ENCODE measurements around the gene NGEF. TPM values are rescaled to one million over a fixed set of nuclear protein-coding genes. Genes with fewer than 3 reads are reported as not detected.

NGEF gene
- total RNA-seq, 1 donor from 2014 or later, result 0.35 TPM

DNA sequence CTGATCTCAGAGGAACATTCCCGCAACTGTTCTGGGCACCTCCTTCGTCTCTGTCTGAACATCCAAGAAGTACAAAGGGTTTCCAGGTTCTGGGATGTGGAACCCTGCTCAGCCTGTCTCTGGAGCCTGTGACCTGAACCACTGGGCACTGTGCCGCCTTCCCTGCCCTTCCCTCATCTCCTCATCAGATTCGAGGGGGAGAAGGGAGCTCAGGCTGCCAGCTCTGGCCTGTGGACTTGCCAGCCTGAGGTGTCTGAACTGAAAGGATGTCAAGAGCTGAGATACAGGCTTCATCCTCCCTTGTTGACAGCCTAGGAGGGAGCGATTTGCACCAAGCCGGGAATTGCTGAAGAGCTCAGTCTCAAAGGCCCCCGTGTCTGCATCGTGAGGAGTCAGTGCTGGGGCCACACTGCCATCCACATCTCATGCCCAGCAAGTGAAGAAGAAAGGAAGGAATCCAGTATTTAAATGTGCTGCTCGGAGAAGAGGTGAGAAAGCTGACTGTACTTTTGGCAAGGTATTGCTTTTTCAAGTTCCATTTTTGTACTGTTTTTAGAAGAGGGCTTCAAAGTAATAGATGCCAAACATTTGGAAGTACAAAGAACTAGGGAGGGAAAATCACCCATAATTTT, 32.0 kb upstream of the NGEF start:
- no peak for DNase-seq (ENCODE audit: low spot score)

DNA sequence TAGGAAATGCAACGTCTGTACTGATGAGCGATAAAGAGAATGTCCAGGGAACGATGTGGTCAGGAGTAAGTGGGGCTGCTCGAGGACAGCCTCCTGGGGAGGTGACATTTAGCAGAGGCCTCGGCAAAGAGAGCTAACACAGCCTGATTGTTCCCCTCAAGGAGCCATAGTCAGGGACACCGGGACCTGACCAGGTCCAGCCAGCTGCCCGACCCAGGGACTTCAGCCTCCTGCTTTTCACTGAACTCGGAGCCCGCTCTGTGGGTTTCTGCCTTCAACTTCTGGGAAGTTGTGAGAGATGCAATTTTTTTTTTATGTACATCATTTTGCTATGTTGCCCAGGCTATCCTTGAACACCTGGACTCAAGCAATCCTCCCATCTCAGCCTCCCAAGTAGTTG, 29.5 kb upstream of the NGEF start:
- peak; percentile 80 for DNase-seq (ENCODE audit: low spot score)

DNA sequence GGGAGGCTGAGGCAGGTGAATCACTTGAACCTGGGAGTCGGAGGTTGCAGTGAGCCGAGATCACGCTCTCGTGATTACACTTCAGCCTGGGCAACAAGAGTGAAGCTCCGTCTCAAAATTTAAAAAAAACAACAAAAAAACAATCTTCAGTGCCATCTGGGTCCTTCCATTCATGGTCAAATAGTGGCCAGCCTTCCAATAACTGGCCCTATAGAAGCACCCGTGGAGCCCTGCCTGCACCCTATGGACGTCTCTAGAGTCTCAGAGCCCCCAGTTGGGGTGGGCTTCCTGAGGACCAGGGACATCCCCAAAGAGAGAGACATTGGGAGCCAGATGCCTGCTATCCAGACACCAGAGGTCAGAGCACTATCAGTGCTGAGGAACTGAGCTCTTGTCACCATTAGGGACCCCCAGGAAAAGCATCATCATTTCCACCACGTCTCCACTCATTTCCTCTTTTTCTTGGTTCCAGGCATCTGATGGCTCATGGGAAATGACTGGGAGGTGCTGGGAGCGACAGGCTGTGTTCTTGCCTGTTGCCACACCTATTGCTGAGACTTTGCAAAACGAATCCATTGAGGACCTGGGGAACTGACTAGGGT, 28.8 kb upstream of the NGEF start:
- DNase-seq (ENCODE audit: low spot score), result no peak

DNA sequence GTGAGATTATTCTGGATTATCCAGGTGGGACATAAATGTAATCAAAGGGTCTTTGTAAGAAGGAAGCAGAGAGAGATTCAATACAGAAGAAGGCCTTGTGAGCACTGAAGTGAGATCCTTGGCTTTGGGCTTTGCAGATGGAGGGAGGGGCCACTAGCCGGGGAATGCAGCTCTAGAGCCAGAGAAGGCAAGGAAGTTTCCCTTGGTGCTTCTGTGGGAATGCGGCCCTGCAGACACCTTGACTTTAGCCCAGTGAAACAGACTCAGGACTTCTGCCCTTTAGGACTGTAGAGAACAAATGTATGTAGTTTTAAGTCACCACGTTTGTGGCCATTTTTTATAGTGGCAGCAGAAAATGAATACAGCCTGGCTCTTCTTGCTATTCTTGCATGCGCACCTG, 27.5 kb upstream of the NGEF start:
- DNase-seq (ENCODE audit: low spot score), result no peak

DNA sequence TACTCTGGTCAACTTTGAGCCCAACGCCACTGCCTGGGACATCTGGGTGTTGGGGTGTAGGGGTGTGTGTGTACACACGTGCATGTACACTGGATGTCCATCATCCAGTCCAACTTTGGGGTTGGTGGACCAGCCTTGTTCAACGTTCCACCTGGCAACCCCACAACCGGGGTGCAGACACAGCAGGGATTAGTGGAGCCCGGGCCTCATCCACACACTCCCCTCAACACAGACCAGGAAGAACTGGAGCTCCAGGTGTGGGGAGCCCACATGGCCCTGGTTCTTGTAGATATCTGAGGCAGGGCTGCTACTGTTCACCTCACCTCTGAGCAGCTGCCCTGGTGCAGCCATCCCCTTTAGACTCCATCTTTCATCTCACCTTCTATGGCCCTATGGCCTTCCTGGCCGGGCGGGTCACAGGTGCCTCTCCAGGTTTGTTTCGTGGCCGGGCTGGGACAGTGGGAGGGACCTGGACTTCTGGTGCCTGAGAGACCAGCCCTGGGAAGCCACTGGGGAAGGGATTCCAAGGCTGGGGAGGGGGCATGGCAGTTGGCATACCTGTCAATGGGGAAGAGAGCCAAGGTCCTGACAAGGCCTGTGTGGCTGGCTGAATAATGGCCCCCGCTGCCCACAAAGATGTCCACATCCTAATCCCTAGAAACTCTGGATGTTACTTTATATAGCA, 26.9 kb upstream of the NGEF start:
- peak; percentile 80 for DNase-seq (ENCODE audit: low spot score)

DNA sequence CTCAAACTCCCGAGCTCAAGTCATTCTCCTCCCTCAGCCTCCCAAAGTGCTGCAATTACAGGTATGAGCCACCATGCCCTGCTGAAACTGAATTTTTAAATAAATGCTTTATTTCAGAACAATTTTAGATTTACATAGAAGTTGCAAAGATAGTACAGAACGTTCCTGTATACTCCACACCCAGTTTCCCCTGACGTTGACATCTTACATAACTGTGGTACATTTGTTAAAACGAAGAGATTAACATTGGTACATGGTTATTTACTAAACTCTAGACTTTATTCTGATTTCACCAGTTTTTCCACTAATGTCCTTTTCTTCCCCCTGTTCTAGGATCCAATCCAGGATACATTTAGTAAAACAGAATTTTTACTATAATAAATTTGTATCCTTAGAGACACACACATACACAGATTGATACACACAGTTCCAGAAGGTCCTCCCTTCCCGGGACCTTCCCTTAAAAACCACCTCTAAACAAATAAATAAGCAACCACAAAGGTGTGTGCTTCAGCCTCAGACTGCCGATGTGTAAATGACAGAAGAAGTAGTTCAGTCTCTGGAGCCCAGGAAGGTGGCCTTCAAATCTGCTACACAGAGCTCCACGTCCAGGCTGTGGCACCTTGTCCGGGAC, 26.3 kb upstream of the NGEF start:
- no peak for DNase-seq (ENCODE audit: low spot score)

DNA sequence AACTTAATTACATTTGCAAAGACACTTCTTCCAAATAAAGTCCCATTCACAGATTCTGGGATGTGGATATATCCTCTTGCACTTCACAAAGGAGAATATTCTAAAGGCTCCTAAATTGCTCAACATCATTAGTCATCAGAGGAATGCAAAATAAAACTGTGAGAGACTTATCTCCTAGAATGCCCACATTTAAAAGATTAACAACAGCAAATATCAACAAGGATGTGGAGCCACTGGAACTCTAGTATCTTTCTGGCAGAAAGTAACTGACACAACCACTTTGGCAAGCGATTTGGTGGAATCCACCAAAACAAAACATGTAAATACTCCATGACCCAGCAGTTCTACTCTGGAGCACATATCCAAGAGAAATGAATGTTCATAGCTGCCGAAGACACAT, 24.0 kb upstream of the NGEF start:
- no peak for DNase-seq (ENCODE audit: low spot score)

DNA sequence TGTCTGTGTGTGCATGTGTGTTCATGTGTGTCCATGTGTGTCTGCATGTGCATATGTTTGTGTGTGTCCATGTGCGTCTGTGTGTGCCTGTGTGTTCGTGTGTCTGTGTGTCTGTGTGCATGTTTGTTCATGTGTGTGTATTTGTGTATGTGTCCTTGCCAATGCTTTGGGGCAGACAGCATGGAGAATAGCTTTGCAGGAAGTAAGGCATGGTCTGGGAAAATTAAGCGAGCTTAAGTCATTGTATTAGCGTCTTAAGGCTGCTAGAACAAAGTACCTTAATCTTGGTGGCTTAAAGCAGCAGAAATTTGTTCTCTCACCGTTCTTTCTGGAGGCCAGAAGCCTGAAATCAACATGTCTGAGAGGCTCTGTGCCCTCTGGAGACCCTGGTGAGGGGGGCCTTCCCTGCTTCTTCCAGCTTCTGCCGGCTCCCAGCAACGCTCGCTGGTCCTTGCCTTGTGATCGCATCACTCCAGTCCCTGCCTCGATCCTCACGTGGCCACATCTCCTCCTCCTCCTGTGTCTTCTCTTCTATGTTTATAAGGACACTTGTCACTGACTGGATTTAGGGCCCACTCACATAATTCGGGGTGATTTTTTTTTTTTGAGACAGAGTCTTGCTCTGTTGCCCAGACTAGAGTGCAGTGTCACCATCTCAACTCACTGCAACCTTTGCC, 23.2 kb upstream of the NGEF start:
- DNase-seq (ENCODE audit: low spot score), result peak; percentile 62

DNA sequence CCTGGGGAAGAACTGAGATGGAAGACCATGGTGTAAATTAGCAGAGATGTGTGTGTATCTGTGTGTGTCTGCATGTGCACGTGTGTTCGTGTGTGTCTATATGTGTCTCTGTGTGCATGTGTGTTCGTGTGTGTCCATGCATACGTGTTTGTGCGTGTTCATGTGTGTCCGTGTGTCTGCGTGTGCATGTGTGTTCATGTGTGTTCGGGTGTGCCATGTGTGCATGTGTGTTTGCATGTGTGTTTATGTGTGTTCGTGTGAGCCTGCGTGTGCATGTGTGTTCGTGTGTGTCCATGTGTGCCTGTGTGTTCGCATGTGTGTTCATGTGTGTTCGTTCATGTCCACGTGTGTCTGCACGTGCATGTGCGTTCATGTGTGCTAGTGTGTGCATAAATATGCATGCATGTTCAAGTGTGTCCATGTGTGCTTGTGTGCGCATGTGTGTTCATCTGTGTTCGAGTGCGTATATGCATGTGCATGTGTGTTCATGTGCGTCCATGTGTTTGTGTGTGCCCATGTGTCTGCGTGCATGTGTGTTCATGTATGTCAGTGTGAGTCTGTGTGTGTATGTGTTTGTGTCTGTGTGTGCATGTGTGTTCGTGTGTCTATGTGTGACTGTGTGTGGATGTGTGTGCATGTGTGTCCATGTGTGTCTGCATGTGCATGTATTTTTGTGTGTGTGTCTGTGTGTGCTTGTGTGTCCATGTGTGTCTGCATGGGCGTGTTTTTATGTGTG, 22.5 kb upstream of the NGEF start:
- peak; percentile 60 for DNase-seq (ENCODE audit: low spot score)

DNA sequence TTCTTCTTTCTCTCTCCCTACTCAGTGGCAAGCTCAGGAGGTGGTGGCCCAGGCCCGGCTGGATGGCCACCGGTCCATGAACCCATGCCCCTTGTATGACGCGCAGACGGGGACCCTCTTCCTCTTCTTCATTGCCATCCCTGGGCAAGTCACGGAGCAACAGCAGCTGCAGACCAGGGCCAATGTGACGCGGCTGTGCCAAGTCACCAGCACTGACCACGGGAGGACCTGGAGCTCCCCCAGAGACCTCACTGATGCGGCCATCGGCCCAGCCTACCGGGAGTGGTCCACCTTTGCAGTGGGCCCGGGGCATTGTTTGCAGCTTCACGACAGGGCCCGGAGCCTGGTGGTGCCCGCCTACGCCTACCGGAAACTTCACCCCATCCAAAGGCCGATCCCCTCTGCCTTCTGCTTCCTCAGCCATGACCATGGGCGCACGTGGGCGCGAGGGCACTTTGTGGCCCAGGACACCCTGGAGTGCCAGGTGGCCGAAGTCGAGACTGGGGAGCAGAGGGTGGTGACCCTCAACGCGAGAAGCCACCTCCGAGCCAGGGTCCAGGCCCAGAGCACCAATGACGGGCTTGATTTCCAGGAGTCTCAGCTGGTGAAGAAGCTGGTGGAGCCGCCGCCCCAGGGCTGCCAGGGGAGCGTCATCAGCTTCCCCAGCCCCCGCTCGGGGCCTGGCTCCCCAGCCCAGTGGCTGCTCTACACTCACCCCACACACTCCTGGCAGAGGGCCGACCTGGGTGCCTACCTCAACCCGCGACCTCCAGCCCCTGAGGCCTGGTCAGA, 21.2 kb upstream of the NGEF start:
- DNase-seq (ENCODE audit: low spot score), result peak; percentile 86

DNA sequence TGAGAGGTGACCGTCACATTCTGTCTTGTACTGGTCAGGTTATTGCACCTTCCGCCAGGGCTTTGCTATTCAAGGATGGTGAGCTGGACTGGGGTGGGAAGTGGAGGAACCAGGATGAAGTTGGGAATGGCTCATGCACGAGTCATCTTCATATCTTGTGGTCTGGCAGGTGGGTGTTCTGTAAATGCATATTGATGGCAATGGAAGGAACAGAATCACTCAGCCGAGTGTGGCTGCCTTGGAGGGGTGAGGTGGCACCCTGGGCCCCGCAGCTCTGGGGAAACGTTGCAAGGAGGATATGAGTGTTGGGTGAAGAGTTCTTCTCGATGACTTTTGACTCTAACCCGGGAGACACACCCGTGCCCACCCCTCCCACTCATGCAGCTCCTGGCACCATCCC, 20.6 kb upstream of the NGEF start:
- no peak for DNase-seq (ENCODE audit: low spot score)

DNA sequence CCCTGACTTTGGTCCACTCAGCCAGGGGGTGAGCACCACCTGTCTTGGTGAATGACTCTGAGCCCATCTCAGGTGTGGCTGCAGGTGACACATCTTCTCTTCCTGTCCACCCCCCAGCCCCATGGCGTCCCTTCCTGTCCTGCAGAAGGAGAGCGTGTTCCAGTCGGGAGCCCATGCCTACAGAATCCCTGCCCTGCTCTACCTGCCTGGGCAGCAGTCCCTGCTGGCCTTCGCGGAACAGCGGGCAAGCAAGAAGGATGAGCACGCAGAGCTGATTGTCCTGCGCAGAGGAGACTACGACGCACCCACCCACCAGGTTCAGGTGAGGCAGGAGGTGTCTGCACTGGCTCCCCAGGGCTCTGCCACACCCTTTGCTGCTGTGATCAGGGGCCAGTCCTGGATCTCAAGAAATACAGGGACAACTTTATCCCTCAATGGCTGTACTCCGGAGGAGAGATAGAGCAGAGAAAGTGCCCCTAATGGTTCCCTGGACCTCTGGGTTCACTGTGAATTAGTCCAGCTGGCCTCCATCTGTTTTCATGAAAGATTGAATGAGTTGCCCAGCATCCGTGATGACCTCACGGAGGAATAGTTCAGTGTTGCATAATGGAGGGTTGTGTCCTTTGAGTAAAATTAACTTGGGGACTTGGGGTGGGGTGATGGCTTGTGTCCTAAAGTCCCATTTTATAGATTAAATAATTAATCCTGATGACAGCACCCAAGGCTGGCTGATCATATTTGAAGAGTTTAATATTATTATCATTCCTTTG, 19.7 kb upstream of the NGEF start, which contains the start of gene NEU2:
Gene NEU2, plus strand, starts transcription at position 122 of the 770 bp plus-strand sequence. Its CDS starts 0 bp downstream, at position 122.
- peak; percentile 76 for DNase-seq (ENCODE audit: low spot score)

DNA sequence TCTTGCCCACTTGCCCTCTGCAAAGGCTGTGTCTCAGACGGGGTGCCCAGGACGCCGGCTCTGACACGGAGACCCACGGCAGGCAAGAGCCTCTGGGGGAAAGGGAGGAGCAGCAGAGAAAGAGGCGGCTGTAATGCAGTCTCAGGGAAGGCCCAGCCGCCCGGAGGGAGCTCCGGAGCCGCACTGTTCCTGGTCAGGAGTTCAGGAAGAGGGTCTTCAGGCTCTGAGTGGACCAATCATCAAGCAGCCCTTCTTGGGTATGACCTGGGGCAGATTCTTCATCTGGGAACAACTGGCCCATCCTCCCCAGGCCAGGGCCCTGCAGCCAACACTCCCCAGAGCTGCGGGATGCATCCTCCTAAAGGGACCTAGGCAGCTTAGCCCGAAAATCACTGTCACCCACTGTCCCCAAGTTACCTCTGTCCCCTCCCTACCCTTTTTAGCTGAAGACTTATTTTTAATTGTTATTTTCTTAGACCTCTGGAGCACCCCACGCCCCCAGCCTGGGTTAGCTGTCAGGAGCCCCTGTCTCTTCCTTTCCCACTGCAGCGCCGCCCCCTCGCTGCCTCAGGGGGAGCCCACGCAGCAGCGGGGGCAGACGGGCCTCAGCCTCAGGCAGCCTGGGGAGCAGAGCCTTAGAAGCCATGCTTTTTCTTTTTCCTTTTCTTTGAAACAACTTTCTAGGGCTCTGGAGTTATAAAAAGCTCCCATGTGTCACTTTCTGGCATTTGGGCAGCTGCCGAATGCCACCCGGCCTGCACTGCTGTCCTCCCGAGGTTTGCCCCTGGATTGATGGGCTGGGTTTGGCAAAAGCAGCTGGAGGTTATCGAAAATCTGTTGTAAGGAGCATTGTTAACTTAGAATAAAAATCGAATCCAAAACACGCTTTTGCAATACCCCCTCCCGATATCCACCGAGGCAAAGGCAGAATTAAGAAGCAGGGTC, 18.8 kb upstream of the NGEF start:
- peak; percentile 68 for DNase-seq (ENCODE audit: low spot score)

DNA sequence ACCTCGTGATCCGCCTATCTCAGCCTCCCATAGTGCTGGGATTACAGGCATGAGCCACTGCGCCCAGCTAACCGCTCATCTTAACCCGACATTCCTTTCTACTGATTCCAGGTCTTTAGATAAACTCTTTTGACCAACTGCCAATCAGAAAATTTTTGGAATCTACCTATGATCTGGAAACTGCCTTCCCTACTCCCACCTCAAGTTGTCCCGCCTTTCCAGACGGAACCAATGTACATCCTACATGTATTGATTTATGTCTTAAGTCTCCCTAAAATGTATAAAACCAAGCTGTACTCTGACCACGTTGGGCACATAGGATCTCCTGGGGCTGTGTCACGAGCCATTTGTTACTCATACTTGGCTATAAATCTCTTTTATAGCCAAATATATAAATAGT, 16.3 kb upstream of the NGEF start:
- DNase-seq (ENCODE audit: low spot score), result no peak

DNA sequence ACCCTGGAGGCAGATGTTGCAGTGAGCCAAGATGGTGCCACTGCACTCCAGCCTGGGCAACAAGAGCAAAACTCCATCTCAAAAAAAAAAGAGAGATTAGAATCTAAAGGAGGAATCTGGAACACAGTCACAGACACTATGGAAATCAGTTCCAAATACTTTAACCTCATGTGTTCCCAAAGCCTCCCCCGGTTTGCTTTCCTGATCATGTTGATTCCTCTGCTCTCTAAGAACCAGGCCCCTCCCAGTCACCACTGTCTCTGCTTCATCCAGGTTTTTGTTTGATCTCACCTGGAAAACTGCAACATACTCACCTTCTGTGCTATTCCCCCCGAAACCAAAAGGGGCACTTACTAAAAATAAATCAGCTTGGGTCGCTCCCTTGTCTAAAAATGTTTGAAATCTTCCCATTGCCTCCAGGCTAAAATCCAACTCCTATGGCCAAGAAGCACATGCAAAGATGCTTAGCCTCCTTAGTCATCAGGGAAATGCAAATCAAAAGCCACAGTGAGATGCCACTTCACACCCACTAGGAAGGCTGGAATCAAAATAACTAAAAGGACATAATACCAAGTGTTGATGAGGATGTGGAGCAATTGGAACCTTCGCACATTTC, 13.2 kb upstream of the NGEF start:
- no peak for DNase-seq (ENCODE audit: low spot score)

DNA sequence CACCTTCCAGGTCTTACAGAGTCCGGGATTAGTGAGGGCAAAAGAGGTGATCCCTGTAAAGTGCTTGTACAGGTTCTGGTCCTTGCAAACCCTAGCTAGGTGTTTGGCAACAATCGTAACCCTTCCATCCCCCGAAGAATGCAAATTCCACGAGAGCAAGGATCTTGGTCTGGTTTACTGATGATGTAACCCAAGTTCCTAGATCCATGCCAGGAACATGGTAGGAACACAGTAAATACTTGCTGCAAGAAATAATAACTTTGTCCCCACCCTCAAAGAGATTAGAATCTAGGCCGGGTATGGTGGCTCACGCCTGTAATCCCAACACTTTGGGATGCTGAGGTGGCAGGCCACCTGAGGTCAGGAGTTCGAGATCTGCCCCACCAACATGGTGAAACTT, 12.7 kb upstream of the NGEF start:
- peak; percentile 49 for DNase-seq (ENCODE audit: low spot score)

DNA sequence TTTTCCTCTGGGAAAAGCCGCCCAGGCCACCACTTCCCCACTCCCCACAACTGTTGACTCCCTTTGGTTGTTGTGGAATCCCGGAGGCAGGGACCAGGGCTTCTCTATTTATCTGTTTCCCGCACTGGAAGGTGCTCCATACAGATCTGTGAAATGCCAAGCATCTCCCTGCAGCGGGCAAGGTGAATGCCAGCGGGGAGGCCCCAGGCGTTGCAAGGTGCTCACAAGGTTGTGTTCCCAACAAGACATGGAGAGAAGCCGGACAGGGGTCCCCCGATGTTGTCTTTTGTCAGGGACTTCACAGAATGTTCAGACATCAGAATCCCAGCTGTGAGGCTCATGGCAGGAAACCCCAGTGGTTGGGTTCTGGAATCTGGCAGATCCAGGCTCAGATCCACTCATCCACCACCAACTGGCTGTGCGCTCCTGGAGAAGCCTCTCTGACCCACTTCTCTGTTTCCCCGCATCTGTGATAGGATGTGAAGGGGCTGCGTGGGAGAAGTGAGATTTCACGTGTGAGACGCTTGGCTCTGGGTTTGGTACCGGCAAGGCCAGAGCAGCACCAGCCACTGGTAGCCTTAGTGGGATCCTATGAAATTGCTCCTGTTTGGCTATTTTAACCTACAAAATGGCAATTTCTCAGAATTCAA, 10.8 kb upstream of the NGEF start:
- DNase-seq (ENCODE audit: low spot score), result peak; percentile 60

Data from mesenteric fat pad (tissue), 1 donor.